ENCODE measurements around the gene ALG9.

DNA sequence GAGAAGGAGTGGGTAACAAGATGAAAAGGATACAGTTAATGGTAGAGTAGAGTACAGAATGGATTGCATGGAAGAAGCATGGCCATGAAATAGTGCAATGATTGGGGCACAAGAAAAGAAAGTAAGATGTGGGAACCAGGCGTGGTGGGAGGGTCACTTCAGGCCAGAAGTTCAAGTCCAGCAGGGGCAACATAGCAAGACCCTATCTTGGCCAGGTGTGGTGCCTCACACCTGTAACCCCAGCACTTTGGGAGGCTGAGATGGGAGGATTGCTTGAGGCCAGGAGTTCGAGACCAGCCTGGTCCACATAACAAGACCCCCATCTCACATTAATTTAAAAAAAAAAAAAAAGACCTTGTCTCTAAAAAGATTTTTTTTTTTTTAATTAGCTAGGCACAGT lies 45.9 kb upstream of the ALG9 start:
- TF ChIP-seq, protein P1, sequence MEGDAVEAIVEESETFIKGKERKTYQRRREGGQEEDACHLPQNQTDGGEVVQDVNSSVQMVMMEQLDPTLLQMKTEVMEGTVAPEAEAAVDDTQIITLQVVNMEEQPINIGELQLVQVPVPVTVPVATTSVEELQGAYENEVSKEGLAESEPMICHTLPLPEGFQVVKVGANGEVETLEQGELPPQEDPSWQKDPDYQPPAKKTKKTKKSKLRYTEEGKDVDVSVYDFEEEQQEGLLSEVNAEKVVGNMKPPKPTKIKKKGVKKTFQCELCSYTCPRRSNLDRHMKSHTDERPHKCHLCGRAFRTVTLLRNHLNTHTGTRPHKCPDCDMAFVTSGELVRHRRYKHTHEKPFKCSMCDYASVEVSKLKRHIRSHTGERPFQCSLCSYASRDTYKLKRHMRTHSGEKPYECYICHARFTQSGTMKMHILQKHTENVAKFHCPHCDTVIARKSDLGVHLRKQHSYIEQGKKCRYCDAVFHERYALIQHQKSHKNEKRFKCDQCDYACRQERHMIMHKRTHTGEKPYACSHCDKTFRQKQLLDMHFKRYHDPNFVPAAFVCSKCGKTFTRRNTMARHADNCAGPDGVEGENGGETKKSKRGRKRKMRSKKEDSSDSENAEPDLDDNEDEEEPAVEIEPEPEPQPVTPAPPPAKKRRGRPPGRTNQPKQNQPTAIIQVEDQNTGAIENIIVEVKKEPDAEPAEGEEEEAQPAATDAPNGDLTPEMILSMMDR (IDR thresholded peaks at IDR 0.05 in 4 of 5, conservative IDR thresholded peaks at IDR 0.05 in 1 of 5): no peak
- no peak for TF ChIP-seq POLR2A (IDR thresholded peaks at IDR 0.05)
